GM18498 (cell line): ENCODE results near the gene ZNF740.
A peak's percentile ranks its signal among the peaks of the same experiment; 100 is the strongest.
"Not testable (repeated sequence)": the region's sequence is repeated elsewhere in the genome, so short reads cannot be mapped to it uniquely, and the experiment has no call there.

Experiments used
- ATAC-seq: cut with Tn5 transposase; IDR thresholded peaks from one replicate; pipeline ENCODE4 v1.9.1; 2021; ENCODE audit warnings: mild to moderate bottlenecking, moderate library complexity; ENCODE audit not compliant: unreplicated experiment

The ZNF740 gene

DNA sequence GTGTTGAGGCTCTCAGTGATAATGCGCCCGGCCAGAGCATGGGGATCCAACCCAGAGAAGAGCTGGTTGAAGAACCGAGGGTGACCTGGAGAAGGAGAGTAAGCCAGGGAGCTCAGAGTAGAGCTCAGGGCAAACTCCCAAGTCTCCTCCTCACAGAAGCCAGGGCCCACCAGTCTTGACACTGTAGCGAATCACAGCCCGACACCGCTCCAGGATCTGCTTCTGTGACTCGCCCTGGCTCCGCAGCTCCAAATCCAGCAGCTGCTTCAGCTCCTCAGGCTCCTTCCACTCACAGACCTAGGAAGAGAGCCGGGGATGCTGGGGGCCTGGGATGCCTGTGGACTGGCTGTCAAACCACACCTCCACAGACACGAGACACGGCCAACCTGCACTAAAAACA is 8.2 kb upstream of the ZNF740 start:
- no peak for ATAC-seq

DNA sequence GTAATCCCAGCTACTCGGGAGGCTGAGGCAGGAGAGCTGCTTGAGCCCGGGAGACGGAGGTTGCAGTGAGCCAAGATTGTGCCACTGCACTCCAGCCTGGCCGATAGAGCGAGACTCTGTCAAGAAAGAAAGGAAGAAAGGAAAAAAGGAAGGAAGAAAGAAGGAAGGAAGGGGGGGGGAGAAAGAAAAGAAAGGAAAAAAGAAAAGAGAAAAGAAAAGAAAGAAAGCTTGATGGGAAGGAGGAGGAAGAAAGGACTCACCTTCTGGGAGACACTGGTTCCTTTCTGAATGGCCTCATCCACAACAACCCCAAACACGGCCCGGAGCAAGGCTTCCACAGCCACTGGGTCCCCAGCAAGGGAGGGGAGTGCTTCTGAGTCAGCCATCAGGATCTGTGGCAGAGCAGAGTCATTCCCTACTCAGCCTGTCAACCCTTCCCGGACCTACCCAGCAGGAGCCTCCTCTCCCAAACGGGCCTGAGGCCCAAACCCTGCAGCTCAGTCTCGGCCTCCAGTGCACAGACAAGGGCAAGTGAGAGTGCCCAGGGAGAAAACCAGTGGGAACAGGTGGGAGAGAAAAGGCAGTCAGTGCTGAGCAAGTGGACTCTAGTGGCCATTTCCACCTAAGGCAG is 7.3 kb upstream of the ZNF740 start:
- no peak for ATAC-seq

- no peak for ATAC-seq
These were observed 5.5 kb upstream of the ZNF740 start for GRCh38 chr12:53174881-53175491.

DNA sequence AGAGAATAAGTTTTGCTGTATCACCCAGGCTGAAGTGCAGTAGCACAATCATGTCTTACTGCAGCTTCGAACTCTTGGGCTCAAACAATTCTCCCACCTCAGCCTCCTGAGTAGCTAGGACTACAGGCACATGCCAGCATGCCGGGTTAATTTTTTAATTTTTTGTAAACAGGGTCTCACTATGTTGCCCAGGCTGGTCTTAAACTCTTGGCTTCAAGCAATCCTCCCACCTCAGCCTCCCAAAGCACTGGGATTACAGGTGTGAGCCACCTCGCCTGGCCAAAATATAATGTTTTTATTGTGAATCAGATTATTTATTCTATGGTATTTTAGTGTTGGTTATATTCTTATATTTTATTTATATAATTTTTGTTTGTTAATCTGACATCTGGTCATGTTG is 3.8 kb upstream of the ZNF740 start:
- no peak for ATAC-seq

DNA sequence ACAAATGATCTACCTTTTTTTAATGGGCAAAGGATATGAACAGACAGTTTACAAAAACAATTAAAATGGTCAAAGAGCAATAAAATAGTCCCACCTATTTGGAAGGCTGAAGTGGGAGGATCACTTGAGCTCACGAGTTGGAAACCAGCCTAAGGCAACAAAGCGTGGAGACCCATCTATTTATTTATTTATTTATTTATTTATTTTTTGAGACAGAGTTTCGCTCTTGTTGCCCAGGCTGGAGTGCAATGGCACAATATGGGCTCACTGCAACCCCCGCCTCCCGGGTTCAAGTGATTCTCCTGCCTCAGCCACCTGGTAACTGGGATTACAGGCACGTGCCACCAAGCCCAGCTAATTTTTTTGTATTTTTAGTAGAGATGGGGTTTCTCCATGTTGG is 3.1 kb upstream of the ZNF740 start:
- not testable (repeated sequence) for ATAC-seq

DNA sequence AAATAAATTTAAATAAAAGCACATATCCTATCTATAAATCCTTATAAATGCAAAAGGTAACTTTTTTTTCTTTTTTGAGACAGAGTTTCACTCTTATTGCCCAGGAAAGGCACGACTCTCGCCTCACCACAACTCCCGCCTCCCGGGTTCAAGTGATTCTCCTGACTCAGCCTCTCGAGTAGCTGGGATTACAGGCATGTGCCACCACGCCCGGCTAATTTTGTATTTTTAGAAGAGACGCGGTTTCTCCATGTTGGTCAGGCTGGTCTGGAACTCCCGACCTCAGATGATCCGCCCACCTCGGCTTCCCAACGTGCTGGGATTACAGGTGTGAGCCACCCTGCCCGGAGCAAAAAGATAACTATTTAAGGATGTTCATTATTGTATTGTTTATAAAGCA is 1.7 kb upstream of the ZNF740 start:
- ATAC-seq: not testable (repeated sequence)

GRCh38 chr12:53179687-53180219 is 769 bp upstream of the ZNF740 start:
- peak; percentile 13 for ATAC-seq

GRCh38 chr12:53180931-53181645 is 566 bp downstream of the ZNF740 start:
- ATAC-seq: peak; percentile 52

DNA sequence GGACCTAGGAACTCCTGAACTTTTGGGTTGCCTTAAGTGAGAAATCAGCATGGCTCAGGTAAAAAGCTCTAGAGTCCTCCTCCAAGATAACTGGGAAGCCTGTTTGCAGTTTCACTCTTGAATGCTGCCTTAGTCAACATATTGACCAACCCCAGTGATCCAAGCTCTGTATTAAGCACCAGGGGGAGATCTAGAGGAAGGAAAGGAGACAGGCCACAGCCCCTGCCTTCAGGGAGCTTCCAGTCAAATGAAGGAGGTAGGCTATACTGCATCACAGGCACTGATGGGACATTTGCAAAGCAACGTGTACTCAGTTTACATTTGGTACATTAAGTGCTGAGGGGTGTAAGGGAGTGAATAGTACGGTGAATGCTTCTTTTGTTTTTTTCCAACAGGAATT is 1.4 kb downstream of the ZNF740 start:
- no peak for ATAC-seq

DNA sequence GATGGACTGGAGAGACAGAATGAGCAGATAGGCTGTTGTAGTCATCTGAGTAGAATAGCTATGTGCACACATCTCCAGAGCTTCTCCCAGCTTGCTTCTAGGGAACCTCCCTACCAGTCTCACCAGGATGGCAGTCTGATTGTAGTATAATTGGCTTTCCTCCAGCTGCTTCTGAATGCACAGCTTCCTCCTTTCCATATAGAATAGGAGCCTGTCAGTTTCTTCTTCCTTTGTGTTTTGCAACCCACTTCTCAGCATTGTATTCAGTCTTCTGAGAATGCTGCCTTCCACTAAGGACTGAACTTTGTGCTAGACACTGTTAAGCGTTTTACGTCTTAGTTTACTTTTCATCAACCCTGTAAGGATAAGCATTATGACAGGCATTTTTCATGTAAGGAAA is 2.4 kb downstream of the ZNF740 start:
- ATAC-seq: no peak

DNA sequence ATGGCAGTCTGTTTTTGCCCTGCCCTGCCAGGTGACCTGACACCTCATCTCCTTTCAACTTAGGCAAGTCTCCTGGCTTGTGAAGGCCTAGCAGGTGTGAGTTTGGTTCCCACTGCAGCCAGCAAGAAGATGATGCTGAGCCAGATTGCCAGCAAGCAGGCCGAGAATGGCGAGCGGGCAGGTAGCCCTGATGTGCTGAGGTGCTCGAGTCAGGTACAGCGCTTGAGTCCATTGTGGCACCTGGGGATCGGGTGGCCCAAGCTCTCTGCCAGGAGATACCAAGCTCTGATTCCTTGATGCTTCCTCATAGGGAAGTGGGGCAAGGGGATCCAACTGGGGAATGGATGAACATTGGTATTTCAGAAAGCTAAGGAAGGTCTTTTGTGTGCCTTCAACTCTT is 4.3 kb downstream of the ZNF740 start:
- no peak for ATAC-seq

- no peak for ATAC-seq
These were observed 5.1 kb downstream of the ZNF740 start for GRCh38 chr12:53185582-53186153.

DNA sequence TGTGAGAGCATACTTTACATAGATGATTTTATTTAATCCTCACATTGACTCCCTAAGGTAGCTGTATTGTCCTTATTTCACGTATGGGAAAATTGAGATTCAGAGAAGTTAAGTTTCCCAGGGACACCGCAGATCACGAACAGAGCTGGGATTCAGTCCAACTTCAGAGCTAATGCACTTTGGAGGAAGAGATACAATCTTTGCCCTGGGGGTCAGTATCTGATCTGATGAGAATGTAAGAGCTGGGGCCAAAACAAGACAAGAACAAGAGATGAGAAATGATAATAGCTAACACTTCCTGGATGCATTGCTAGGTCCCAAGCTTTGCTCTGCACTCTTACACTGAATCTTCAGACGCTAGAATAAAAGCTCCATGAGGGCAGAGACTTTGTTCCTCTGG is 6.2 kb downstream of the ZNF740 start:
- ATAC-seq: no peak

- no peak for ATAC-seq
These were observed 6.8 kb downstream of the ZNF740 start for GRCh38 chr12:53187145-53187899.

- ATAC-seq: no peak
These were observed 9.7 kb downstream of the ZNF740 start for GRCh38 chr12:53190108-53190729.

- ATAC-seq: no peak
These were observed 10.8 kb downstream of the ZNF740 start for GRCh38 chr12:53191096-53191884.

DNA sequence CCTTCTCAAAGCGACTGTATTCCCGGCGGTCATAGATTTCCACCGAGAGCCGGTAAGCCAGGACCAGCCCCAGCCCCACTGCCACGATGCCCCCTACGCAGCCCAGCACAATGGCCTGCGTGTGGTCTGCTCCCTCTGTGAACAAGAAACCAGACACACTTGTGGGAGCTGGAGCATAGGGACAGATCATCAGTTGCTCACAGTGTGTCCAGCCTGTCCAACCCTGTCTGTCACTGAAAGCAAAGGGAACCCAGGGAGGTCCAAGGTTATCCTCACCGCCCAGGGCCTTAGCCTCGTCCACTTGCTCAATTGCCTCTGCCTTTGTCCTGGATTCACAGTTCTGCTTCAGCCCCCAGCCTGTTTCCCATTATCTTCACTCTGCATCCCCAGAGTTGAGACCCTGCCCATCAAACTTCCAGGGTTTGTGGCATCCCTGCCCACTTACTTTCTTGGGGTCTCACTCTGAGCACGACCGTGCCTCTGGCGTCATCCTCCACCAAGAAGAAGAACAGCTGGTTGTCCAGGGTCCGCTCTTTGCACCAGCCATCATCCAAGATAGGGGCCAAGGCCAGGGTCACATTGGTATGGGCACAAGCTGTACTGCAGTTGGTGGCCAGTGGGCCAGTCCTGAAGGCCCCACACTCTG is 11.5 kb downstream of the ZNF740 start:
- no peak for ATAC-seq

DNA sequence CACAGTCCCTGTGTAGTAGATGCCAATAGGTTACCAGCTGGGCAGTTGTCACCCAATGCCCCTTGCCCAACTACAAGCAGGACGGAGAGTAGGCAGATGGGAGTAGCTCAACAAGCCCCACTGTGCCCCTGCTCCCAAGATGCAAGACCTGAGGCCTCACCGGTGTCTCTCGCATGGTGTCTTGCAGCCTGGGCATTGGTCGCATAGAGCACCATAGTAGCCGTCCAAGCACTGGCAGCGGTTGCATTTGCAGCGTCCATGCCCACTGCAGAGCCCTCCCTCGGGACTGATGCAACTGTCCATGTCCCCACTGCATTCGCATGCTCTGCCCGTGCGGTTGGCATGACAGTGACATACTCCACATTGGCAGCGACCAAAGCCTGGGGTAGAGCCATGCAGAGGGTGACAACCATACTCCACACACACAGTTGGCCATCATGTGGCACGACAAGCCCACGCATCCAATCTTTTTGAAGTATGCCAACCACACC is 12.1 kb downstream of the ZNF740 start:
- no peak for ATAC-seq

DNA sequence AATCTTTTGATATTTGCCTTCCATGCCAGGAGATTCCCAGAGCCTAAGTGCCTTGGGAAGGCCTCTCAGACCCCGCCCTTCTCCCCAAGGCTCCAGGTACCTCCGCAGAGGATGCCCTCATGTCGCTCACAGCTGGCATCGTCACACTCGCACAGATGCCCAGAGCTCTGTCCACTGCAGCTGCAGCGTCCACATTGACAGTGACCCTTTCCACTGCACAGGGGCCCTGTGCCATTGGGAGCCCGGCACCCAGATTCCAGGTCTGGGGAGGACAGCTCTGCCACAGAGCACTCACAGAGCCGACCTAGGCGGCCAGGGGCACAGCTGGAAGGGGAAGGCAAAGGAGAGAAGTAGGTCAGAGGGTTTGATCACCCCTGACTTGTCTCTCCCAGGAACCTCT is 12.5 kb downstream of the ZNF740 start:
- ATAC-seq: no peak
